ENCODE results near the gene CUBN. TPM values are rescaled to one million over a fixed set of nuclear protein-coding genes. Genes with fewer than 3 reads are reported as not detected.
A peak's percentile ranks its signal among the peaks of the same experiment; 100 is the strongest.
"Not testable (repeated sequence)": the region's sequence is repeated elsewhere in the genome, so short reads cannot be mapped to it uniquely, and the experiment has no call there.

The CUBN gene
- total RNA-seq, 1 donor from 2014 or later = 0.12 TPM

DNA sequence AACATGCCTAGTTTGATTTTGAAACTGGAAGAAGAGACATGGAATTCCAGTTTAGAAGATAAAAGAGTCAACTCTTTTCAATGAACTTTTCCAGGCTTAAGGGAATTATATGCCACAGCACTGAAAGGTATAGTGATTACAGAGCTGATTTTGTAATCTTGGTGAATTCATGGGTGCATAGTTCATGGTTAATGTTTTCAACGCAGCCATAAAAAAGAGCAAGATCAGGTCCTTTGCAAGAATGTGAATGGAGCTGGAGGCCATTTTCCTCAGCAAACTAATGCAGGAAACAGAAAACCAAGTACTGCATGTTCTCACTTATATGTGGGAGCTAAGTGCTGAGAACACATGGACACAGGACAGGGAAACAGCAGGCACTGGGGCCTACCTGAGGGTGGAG, 94.2 kb downstream of the CUBN start:
- no peak for ATAC-seq

DNA sequence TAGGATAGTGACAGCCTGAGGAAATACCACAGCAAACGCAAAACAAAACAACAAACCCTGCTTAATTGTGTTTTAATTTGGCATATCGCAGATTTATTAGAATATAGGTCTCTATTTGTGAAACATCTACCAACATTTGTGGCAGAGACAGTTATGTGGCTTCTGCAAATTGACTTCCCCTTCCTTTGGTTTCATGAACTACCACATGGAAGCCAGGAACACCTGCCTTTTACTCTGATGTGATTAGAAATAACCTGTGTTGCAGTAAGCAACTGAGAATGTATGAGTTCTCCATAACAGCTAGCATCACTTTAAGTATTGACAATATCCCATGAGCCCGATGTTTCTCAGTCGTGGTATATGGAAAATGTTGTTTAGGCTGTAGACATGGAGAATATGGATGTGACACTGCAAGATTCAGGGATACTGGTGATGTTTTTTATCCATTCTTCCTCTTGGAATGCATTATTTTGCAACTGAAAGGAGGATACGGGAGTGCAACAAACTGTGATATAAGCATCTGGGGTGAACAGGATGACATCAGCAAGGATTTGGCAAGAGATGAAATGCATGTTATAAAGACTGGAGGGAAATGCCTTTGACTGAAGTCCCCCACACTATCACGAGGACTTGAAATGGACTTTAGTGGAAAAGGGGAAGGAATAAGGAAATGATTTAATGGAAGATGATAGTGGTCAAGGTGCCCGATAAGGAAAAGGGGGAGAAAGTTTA, 95.9 kb downstream of the CUBN start:
- ATAC-seq = no peak

DNA sequence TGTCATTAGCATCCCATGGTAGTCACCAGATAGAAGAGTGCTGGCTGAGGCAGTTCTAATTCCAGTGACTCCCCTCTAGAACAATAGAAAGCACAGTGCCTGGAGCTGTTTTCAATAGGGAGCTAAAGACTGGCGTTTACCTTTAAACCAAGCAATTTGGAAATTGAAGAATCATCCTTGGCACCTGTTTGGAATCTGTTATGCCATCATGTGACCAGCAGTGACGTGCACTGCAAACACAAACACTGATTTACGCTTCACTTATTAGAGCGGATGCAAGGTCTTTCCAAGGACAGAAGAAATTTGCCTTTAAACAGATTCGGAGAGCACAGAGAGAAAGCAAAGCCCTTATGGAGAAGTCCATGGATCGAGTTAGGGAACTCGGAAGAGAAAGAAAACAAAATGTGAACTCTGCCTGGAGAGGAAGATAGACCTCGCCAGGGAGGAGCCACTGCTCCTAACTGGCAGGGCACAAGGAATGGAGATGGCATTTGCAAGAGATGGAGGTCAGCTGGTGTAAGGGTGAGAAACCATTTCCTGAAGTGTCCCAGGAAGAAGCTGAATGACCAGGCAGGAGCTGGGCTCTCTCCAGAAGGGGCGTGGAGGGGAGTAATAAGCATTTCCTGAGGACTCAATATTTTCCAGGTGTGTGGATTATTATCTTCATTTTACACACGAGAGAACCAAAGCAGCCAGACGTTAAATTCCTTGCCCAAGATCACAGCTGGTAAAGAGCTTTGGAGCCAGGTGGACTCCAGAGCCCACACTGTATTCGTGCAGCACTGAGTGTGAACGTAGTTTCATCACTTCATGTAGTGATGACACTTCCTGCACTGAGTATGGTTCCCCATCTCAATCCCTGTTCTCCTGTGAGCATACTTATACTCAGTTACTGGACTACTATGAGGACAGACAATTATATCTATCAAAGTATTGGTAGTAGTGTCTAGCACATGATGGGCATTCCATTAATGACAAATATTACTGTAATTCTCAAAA, 97.7 kb downstream of the CUBN start:
- no peak for ATAC-seq

DNA sequence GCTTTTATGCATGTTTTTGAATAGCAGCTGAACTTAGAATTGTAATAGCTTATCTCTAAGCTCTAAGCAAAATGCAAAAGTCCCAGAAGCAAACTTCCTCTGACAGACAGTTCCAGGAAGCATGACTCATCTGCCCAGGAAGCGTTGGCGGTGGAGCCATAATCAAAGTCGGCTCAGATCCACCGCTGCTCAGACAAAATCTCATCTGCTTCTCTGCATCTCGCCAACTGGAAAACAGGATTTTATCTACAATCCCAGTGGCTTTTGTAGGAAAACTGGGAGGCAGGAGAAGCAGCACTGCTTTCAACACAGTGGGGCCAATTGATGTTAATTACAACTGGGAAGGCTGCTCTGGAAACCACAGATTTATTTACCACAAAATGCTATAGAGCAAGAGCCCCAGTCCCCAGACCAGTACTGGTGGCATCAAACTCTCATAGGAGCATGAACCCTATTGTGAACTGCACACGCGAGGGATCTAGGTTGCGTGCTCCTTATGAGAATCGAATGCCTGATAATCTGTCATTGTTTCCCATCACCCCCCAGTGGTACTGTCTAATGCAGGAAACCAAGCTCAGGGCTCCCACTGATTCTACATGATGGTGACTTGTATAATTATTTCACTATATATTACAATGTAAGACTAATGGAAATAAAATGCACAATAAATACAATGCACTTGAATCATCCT, 99.9 kb downstream of the CUBN start:
- ATAC-seq = peak; percentile 59

DNA sequence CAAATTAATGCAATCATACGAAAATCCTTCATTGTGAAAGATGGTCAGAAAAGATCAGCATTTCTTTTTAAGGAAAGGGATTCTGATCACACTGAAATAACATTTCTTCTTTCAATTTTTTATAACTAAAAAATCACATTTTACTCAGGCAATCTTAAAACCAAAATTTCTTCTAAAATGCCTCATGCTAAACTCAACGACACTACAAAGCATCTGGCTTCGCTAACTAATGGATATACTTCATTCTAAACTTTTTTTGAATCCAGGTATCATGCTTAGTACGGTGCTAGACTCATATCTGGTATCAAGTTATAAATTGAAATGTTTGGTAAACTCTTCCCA, 100.4 kb downstream of the CUBN start:
- ATAC-seq = no peak

DNA sequence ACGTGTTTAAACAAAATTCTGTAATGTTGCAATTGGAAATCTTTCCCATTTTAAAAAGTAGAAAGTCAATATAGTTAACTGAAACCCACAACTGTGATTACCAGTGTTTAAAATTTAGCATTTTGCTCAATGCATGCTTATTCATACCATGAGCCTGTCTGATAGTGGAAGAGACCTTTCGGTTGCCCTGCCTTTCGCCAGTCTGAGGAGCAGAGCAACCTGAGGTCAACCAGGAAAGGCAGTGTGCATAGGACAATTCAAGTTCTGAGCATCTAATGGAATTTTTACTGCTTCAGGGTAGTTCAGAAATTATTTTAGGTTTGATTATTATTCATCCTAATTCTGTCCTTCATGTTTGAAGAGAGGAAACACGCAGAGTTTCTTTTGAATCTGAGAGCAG, 100.8 kb downstream of the CUBN start:
- ATAC-seq = no peak

DNA sequence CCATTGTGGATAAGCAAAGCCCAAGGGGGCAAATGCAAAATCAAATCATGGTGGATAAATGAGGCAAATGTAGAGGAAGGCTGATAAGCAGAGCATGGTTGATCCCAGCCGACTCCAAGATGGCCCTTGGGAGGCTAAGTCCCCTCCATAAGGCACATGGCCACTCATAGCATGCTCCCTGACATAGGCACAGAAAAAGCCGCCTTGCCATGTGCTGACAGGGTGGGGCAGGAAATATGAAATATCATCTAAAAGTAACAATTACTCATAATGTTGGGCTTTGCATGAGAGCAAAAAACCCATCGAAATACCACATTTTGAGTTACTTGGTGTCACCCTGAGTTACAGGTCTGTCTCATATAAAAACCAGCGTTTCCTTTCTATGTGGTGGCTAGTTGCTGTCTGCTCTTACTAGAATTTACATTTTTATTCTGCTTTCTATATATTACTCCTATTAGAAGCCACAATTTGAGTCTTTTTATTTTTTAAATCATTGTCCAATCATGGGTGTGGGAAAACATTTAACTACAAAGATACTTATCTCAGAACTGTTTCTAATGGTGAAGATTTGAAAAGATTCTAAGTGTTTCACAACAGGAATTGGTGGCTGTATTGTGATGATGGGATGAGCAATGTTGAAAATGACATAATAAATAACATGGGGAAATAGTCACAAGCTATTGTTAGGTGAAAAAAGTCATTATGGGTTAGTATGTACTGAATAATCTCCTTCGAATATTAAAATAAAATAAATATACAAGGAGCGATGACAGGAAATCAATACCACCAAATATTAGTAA, 102.7 kb downstream of the CUBN start:
- ATAC-seq = peak; percentile 26

DNA sequence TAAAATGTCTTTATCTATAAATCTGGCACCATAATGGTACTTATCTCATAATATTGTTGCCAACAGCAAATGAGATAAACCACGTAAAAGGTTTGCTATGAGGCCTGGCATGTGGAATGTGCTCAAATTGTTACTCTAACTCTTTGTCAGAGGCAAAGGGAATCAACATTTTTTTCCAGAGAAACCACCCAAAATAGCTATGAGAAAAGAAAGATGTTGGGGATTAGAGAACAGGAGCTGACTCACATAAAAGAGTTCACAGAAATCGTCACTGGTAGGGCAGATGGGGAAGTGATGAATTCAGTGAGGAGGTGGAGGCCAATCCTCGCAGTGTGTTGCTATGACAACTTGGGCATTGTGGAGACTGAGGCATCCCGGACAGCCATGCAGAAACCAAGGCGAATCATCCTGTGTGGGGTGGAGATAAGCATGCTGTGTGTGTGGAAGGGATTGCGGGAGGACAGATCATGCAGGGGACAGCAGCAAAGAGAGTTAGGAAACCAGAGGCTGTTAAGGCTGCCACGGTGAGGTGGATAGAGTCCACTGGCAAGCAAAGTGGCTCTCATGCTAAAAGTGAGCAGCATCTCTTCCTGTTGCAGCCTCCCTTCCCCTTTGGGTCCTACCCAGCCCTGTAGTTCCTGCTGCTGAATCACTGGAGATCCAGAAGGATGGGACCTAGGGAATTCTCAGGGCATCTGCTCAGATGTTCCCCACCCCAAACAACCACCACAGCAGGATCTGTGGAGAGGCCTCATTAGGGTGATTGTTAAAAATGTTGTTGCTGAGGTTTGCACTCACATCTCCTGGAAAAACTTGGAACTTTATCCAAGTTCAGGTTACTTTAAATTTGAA, 103.9 kb downstream of the CUBN start:
- peak; percentile 35 for ATAC-seq

DNA sequence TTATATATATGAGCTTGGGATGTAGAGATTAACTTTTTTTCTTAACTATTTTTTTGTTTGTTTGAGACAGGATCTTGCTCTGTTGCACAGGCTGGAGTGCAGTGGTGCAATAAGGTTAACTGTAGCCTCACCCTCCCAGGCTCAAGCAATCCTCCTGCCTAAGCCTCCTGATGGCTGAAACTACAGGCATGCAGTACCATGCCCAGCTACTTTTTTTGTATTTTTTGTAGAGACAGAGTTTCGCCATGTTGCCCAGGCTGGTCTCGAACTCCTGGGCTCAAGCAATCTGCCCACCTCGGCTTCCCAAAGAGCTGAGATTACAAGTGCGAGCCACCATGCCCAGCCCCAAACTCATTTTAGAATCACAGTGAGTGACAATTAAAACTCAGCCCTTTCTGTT, 105.2 kb downstream of the CUBN start:
- ATAC-seq = no peak

DNA sequence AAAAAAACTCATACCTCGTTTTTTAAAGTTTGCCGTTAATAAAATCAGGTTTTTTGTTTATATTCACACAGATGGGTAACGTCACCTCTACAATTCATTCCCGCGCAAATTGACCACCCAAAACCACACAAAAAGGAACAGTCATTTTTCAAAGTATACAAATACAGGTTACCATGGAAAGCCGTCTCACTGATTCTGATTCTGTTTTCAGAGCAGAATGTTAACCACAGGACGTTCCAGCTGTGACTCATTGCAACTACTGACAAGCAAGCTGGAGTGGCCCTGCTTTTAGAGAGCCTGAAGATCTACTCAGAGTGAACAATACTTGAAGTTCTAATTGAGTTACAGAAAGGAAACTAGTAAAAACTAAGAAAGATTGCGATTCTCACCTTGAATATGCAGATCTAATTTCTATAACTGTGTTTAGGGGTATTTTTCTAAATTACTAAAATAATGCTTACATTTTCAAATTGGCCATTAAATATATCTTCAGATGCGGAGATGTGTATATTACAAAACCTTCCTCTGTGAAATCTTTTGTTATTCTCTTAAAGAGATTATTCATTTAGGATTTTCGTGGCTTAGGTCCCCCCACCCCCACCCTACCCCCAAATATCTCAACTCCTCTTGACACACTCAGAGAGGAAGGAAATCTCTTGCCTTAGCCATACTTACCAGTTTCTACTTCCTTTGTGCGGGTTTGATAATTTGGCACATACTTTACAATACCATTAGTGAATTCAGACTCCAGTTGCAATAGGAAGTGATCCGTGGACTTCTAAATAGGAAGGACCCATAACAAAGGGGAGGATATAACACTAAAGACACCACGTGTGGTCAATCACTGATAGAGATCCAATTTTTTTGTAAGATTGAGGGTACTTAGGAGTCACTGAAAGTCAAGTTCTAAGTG, 106.0 kb downstream of the CUBN start:
- peak; percentile 80 for ATAC-seq

DNA sequence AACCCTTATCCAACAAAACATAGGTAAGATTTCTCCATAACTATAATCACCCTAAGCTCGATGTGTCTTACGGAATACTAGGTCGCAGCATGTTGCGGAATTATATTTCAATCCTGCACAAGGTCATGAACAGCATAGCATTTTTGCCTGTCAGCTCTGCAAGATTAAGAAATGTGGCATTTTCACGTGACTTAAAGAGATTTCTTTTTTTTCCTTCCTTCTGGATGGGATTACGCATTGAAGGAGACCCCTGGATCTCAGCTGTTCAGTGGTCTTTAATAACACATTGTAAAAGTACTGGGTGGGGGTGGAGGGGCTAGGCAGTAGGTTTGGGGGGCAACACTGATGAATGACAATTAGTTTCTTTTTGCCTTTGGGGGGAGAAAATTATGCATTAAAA, 106.7 kb downstream of the CUBN start:
- ATAC-seq = no peak

DNA sequence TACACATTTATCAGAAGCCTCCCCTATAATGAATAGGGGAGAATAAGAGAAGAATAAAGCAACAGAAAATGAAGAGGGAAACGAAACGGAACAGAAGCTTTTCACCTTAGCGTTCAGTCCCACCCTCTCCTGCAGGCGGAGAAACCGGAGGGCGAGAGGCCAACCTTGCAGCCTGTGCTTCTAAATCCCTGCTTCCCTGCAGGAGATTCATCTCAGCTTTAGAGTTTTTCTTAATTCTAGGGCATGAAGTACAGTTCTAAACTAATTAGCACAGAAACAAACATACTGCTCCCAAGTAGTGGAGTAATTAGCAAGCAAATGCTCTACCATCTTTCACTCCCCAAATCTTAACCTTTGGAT, 107.2 kb downstream of the CUBN start:
- ATAC-seq = no peak

DNA sequence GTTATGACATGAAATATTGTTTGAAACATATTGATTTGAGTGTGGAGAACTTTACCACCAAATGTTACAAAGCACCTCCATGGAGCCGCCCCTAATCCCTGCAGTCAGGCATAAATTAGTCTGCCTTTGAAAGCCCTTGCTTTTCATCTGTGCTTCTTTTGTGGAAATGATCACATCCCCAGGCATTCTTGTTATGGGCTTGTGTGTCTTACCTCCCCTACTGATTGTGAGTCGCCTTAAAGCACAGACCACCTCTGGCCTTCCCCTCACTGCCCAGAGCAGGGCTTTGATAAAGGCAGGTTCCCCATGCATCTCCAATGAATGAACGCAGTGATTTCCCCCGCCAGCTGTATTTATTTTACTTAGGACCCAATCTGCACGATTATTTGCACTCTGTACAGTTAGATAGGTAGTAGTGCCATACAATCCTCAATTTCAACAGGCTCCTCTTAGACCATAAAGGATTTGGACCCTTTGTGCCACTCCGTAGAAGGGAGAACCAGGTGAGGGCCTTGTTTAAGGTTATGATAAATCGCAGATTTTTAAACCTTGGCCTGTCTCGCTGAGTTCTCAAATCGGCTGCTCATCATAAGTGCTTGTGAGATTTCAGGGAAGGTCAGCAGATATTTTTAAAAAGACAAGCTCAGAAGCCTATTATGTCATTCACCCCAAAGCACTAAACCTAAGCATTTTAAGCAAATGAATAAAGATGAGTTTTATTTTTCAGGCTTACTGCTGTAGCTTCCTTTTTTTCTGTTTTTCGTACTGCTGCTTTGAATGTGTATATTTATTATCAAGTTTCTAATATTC, 107.8 kb downstream of the CUBN start:
- no peak for ATAC-seq

DNA sequence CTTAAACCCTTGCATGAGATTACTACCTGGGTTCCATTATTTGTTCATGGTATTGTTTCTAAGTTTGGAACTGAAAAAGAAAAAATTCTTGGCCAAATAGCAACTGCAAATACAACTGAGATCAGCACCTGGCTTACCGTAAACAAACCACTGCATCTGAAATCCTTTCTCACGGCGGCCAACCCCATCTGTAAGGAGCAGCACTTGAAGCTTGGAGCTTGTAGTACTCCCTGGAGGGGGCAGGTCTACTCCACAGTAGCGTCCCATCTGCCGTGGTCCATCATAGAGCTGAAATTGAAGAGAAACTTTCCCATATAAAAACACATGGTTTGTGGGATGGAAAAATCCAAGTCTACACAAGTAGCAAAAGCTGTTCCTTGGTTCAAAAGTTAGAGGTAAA, 109.9 kb downstream of the CUBN start:
- ATAC-seq = no peak

DNA sequence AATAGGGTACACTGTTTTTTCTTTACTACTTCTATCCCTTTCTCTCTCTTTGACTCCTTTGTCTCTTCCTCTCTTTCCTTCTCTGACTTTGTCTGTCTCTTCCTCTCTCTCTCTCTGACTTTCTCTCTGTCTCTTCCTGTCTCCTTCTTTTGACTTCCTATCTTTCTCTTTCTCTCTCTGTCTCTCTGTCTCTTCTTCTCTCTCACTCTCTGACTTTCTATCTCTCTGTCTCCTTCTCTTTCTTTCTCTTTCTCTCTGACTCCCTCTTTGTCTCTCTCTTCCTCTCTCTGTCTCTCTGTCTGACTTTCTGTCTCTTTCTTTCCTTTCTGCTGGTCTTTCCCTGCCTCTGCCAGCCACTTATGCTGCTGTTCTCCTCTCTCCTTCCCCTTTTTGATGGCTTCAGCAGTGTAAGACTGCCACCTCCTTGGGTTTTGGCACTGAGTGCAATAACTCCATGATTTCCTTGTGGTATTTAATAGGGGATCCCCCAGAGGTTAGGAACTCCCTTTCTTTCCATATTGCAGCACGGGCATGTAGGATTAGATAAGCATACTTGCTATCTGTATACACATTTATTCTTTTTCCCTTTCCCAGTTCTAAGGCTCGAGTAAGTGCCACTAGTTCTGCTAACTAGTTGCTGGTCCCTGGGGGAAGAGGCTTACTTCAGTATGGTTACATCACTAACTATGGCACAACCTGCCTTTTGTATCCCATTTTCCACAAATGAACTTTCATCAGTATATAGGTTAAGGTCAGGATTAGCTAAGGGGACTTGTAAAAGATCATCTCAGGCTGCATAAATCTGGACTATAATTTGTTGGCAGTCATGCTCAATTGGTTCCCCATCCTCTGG, 116.3 kb downstream of the CUBN start:
- ATAC-seq = not testable (repeated sequence)

DNA sequence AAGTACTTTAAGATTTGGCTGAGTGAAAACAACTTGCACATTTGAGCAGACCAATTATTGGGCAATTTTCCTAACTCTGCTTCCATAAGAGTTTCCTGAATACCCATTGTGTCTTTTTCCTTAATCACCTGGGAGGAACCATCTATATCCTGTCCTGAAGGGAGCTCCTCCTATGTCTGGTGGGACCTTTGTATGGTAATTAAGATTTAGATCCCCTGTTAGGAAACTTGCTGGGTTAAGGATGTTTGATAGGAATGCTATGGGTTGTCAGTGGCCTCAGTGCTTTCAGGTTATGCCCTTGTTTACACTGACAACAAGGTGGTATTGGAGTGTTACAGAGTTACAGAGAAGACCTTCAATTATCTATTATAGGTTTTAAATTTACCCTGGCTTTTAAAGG, 116.9 kb downstream of the CUBN start:
- not testable (repeated sequence) for ATAC-seq

DNA sequence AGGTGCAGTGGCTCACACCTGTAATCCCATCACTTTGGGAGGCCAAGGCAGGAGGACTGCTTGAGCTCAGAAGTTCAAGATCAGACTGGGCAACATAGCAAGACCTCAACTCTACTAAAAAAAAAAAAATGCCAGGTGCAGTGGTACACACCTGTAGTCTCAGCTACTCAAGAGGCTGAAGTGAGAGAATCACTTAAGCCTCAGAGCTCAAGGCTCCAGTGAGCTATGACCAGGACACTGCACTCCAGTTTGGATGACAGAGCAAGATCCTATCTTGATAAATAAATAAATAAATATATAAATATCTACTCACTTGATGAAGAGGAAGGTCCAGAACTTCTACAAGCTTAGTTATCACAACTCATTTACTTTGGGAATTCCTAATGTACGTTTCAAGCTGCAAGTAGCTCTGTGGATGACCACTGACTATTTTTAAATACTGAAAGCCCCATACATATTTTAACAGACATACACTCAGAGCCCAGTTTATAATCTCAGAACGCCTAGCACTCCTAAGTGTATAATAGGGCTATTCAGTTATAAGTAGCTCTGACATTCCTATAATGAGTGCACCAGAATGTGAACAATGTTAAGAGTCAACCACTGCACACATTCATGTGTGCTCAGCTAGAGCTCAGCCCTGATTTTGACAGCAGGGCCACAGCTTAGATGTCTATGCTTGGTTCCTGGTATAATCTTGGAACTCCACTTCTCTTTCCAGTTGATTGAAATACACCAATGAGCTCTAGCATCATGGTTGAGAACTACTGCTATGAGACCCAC, 119.1 kb downstream of the CUBN start:
- ATAC-seq = no peak
